Hepatocyte (in vitro differentiated cells): ENCODE results near the gene C5orf63.

Source experiments
- EZH2phosphoT487 ChIP-seq: fragments of 200-600 bp; sonication (generic); IDR thresholded peaks from one replicate; pipeline ENCODE4 v1.6.1; 2018; ENCODE audit warnings: antibody characterized with exemption, mild to moderate bottlenecking, low read depth, moderate library complexity; ENCODE audit not compliant: unreplicated experiment, severe bottlenecking
- TF ChIP-seq, protein P1 (sequence below): fragments of 200-600 bp; sonication (generic); IDR thresholded peaks from 2 replicates; pipeline ENCODE4 v1.5.1; 2016; ENCODE audit warnings: antibody characterized with exemption, mild to moderate bottlenecking; ENCODE audit not compliant: poor library complexity

DNA sequence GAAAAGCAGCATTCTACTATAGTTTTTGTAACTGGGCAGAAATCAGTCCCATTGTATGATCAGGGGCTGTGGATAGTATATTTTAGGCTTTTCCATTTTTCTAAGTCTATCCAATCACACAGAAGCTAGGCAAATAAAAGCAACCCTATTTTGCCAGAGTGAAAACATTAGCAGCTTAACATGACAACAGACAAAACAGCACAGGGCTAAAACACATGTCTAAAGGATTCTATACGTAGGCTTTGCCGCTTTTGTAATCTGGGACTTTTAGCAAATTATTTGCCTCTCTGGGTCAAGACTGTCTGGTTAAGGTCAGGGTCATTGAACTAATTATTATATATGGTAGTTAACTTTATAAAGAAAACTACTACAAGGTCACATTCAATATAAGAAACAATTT lies 47.1 kb downstream of the C5orf63 start:
- TF ChIP-seq EZH2phosphoT487, result no peak
- TF ChIP-seq, protein P1, sequence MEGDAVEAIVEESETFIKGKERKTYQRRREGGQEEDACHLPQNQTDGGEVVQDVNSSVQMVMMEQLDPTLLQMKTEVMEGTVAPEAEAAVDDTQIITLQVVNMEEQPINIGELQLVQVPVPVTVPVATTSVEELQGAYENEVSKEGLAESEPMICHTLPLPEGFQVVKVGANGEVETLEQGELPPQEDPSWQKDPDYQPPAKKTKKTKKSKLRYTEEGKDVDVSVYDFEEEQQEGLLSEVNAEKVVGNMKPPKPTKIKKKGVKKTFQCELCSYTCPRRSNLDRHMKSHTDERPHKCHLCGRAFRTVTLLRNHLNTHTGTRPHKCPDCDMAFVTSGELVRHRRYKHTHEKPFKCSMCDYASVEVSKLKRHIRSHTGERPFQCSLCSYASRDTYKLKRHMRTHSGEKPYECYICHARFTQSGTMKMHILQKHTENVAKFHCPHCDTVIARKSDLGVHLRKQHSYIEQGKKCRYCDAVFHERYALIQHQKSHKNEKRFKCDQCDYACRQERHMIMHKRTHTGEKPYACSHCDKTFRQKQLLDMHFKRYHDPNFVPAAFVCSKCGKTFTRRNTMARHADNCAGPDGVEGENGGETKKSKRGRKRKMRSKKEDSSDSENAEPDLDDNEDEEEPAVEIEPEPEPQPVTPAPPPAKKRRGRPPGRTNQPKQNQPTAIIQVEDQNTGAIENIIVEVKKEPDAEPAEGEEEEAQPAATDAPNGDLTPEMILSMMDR, result no peak
